HK-2 (cell line): ENCODE data around the gene ERC2.

Experiments
- DNase-seq: peaks from one replicate; pipeline ENCODE4 v3.0.0-alpha.2; 2018; ENCODE audit not compliant: unreplicated experiment

ERC2 gene

DNA sequence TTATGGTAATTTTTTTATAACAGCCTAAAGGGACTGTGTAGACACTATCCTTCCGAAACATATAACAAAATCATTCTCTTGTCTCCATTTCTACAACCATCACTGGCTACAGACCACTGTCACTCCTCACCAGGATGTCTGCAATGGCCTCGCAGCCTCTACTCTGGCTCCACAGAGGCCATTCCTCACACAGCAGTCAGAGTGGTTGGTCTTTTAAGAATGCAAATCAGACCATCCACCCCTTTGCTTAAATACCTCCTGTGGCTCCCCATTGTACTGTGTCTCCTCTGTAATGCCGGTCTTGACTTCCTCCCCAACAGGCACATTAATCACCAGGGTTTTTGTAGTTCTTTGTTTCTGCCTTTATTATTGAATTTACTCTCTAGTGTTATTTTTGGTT lies 344.8 kb downstream of the ERC2 start:
- no peak for DNase-seq

DNA sequence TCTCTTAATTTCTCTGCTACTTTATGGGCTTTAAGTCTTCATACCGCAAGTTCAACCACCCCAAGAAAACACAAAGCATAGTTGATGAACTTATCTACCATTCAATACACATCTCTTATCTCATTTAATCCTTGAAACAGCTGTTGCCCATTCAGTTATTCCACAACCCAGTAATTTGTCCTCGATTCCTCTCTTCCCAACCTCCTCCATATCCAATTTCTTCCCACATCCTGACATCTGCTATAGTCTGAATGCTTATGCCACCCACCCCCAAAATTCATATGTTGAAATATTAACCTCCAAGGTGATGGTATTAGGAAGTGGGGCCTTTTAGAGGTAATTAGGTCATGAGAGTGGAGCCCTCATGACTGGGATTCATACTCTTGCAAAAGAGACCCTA lies 345.4 kb downstream of the ERC2 start:
- no peak for DNase-seq

DNA sequence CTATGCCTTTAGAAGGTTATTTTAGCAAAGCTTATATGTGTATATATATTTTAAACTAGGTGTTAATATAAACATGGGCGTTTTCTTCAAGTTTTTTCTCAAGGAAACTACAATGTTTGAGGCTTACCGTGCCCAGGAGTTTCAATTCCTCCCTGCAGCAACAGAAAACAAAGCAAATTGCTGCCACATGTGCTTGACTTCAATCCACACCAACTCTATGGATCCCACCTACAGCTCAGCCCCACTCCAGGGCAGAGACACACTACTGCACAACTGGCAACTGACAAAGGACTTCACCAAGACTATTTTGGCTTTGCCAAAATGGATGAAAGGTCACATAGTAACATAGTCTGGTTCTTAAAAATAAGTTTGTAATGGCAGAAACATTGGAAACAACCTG lies 346.6 kb downstream of the ERC2 start:
- no peak for DNase-seq

DNA sequence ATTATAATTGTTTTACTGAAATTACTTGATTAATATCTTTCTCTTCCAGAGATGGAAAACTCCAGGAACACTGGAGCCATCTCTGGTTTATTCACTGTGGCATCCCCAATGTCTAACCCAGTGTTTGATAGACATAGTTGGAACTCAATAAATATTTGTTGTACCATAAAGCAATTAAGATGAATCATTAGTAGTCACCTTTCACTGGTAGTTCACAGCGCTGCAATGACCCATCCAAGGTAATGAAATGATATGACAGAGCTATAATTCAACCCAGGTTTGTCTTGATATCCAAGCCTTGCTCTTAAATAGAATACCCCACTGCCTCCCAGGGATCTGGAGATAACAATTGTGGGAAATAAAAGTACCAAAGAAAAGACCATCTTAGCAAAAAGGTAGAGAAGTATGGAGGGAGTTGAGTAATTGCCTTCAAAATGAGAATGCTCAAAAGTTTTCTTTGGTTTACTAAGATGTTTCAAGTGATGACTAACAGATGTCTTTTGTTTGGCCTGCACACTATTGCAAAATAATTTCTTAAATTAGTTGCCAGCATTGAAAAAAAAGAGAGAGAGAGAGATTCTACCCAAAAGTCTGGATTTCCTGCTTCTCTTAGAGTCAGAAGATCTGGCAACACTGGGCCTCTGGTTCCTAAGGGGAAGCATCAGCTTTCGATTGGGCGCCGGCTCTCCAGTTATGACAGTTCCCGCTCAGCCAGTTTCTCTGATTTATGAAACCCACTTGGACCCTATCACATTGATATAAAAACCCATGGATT lies 348.5 kb downstream of the ERC2 start:
- no peak for DNase-seq

DNA sequence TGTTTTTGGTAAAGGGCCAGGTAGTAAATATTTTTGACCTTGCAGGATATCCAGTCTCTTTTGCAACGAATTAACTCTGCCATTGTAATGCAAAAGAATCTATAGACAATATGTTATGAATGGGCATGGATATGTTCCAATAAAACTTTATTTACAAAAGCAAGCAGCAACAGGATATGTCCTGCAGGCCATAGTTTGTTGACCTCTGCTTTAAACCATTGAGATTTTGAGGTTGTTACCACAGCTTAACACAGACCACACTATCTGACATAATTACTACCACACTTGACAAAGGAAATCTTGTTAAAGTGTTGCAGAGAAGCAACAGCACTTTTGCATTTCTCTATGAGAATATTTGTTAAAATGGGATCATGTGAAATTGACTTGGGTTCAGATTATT lies 349.3 kb downstream of the ERC2 start:
- no peak for DNase-seq

DNA sequence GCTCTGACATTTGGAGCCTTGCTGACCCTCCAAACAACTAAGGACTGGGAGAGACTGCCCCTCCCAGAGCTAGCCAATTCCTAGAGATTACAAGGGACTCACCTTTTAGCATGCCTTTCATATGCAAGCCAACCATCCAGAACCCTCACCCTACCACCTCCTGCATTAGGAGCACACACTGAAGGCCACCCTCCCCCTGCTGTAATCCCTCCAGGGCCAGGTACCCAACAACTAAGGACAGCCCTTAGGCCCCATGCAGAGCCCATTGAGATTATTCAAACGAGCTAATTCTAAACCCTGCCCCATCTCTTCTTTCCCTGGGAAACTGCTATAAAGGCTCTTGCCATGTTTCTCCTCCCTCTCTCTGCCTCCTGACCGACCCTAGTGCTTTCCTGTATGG lies 352.6 kb downstream of the ERC2 start:
- no peak for DNase-seq

DNA sequence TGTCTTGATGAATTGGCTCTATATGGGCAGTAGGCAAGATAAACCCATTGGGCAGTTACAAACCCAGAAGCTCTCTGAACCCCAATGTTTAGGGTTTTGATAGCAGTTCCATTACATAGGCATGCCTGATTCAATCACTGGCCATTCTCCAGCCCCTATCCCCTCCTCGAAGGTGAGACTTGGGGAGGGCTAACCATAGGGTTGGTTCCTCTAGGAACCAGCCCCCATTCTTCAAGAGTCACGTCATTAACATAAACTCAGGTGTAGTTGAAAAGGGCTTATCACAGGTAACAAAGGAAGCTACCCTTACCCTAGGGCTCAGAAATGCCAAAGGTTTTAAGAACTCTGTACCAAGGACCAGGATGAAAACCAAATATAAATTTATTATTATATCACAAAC lies 353.1 kb downstream of the ERC2 start:
- DNase-seq: no peak

DNA sequence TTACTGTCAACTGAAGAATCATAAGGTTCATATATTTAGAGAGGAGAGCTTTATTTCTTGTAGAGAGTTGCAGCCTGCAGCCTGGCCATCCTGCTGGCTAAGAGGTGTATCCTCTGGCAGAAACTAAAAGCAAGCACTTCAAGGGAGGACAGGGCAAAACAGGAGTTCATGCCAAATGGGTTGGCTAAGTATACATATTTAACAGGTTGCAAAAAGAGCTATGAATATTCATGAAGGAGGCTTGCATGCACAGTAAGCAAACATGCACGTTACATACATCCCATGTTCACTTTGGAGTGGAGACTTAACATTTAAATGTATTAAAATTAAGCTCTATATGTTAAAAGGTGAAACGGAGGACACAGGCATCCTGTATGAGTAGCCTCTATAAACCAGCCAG lies 354.4 kb downstream of the ERC2 start:
- no peak for DNase-seq

DNA sequence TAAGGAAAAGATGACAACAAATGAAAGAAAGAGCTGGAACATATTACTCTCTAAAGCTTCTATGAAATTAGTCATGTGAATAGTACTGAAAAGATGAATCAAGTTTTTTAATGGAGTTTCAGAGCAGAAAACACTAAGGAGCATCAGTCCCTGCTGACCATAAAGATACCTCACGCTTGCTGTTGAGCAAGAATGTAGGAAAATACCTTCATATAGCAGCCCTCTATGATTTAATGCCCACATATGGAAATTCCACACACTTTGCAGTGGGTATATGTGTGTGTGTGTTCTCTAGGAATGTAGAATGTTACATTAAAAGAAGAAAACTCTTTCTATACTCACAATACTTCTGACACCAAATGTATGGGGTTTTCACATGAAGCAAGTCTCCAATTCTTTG lies 355.0 kb downstream of the ERC2 start:
- DNase-seq: no peak

DNA sequence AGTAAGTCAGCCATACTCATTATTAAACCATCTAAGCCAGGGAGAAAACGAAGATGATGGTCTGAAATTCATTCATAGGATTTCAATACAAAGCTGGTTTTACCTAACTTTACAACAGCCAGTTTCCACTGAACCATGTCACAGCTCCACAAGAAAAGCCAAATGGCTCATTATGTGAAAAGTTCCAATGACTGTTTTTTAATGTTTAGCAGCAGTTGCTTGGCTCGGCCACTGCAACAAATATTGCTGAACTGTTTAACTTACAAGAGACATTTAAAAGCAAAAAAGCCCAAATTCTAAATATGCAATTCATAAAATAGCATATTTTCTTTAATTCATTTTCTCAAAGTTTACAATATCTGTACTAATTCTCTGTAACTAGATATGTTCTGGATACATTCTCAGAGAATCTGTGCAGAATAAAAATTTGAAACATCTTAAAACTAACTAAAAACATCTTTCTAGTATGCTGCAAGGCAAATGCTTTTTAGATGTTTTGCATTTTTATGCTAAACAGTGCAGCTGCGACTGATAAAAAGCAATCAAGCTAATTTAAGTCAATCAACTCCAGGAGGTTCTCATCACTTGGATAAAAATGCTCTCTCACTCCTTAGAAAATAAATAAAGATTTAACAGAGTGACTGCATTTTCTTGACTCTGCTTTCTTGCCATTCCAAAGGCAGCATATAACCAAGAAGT lies 356.5 kb downstream of the ERC2 start:
- DNase-seq: no peak

DNA sequence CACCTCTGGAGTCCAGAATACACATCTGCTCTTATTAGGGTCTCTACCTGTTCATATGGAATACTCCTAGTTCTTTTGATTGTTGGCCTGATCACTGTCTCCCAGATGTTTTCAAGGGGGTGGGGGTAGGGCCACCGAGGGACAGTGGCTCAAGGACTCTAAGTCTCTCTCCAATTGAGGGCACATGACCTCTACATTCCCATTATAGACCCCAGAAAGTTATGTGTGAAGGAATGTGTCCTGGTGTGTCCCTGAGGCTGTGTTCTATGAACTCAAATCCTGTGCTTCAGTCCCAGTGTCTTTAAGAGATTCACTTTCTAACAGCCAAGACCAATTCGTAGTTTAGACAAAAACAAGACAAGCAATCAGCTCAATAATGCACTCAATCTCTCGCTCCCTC lies 357.4 kb downstream of the ERC2 start:
- DNase-seq: no peak

DNA sequence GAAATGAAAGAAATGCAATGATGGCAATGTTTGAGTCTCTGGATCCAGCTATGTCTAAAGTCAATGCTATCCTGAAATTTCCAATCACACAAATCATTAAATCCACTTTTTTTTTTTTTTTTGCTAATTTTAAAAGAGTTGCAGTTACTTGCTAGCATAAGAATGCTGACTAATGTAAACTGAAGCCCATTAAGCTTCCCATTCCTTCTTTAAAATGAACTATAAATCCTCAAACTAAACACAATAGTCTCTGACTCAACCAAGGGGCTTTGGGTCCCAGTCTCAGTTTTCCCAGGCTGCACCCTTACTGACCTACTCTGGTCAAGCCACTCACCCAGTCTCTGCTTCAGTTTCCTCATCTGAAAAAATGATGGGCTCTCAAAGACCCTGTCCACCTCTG lies 361.1 kb downstream of the ERC2 start:
- DNase-seq: no peak

DNA sequence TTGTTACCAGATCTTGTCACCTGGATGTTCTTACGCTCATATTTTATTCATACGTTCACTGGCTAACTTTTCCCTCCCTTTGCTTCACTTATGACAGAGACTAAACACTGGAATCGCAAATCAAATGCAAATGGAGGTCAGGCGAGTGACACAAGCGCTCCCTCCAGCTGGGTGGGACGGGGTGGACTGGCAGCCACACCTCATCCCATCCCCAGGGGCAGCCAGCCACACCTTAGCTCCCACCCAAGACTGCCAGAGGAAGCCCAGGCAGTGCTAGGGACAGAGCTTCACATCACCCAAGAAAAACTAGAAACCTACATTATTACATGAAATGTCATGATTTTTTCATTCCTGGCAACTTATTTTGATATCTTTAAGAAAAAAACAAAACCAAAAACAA lies 366.2 kb downstream of the ERC2 start:
- DNase-seq: no peak

DNA sequence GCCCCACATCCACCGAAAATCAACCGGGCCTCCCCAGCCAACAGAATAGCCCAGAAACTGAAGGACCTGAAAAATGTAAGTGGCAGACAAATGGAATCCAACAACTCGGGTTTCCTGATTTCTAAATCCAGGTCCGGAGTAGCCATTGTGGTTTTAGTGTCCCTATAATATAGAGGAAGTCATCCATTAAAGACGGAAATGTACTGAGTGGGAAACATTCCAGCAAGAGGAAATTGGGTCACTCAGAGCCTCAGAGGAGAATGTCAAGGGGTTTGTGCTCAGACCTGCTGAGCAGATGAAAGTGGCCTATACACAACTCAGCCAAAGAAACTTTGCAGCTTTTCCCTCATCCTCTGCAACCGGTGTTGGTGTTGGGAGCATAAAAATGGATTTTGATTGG lies 366.7 kb downstream of the ERC2 start:
- DNase-seq: no peak

DNA sequence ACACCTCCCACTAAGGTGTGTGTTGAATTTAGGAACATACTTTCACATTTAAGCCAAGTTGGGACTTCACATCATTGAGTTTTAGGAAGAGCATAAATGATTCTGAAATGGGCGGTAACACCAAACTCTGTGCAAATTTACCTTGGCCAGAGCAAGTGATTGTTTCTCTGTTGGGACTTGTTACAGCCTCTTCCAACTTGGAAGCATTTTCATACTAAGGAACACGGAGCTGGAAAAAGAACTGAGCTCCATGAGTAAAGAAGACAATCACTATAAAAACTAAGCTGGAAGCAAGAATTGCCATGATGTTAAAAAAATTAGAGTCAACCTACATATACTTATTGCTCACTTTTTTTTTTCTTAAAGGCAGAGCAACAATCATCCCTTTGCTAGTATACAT lies 371.3 kb downstream of the ERC2 start:
- no peak for DNase-seq

DNA sequence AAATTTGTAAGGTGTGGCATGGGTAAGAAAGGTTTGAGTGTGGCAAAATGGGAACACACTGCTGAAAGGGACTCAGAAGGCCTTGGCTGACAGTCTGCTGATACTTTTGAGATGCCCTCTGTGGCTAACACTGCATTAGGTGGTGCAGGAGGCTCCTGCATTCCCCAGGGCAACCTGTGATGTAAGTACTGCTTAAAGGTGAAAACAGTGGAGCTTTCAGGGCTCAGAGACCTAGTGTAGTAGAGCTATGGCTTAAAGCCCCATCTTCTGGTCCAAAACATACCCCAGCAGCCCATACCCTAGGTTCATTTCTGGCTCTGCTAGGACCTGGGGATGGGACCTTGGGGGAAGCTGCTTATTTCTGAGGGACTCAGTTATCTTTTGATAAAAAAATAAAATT lies 374.1 kb downstream of the ERC2 start:
- DNase-seq: no peak

DNA sequence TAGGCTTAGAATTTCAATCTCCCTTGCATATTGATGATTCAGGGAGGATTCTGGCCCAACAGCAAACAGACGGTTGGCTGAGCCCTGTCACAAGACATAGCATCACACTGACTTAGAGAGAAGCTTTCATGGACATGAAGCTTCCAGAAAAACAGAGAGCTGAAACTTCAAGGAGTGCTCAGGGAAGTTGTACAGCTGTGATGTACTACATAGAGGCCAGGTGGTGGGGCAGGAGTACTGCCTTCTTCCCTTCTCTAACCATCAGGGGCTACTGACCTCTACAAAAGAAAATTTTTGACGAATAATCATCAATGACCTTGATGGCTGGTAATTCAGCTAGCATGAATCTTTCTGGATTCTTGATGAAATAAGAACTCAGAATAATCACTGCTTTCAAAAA lies 378.5 kb downstream of the ERC2 start:
- DNase-seq: no peak

DNA sequence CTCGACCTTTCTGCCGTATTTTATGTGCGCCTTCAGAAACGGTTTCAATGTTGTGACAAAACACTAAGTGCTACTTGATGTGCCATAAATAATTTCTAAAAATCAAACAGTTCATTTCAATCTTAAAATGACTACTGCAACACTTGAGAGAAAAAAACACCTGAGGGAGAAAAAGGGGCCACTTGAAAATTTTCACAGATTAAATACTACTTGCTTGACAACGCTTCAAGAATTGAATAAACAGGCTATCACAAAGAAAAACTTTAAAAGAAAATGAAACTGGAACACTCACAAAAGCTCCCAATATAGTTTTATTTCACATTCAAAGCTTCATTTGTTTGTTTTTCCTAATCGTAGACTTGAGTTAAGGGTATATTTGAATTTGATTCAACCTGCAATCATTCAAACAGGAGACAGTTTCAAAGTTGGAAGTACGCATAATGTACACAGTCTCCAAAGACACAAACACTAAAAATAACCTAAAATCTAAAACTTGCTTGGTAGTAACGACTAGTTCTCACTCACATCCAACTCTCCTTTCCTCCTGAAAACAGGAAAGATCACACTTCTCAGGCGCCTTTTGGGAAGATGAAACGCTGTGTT lies 380.7 kb downstream of the ERC2 start:
- DNase-seq: no peak

DNA sequence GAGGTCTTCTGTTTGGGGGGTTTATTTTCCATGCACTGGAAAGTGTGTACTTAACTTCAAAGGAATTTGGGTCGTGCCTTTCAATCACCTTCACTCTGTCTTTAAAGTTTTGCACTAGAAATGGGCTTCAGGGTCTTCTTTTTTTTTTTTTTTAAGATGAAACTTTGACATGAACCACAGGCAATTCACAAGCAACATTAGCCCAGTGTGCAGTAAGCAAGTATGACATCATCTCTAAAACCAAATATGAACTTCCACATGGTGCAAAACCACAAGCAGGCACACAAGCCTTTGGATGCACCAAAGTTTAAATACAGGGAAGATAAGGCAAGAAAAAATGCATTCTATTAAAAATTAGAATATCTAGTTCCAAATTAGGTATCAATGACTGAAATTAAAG lies 381.9 kb downstream of the ERC2 start:
- no peak for DNase-seq

DNA sequence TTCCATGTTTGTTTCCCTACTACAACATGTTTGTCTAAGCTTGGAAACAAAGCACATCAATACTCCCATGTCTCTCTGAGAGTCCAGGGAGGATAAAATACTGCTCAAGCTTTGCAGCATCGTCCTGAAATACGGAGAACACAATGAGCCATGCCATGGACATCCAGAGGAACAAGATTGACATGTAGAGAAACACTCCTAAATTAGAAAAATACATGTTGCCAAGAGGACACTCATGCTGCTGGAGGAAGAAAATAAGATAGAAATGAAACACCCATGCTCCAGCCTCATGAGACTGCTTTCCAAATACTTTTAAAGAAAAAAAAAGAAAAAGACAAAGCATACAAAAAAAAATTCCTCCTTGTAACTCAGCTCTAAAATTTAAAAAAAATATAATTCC lies 387.0 kb downstream of the ERC2 start:
- no peak for DNase-seq

DNA sequence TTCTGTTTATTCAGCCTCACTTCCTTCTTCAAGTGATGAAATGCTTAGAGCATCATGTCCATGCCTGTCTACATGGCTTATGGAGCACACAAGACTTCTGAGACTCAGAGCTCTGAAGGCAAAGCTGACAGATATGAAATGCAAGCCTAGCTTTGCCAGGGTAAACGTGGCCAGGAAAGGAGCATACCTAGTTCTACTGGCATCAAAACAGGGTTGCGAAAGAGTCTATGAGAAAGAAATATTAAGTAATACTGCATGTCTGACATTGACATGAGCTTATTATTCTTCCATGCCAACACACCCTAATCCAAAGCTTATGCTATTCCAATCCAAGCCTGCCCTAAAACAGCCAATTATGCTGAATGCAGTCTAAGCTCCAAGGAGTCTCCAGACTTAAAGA lies 391.5 kb downstream of the ERC2 start:
- DNase-seq: no peak

DNA sequence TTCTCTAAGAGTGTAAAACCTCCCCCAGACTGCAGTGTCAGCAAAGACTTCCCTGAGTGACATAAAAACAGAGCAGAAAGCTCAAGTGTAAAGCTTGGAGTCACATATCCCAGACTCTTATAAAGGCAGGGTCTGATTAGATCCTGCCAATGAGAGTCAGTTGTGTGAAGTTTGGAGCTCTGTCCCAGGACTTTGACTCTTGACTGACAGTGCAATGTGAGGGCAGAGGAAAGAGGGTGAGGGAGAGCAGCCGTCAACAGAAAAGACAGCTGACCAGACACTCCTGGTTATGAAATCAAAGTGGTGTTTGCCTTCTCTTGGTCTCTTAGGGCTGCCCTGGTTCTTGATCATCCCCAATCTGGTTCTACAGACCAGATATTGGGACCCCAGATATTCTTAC lies 393.2 kb downstream of the ERC2 start:
- DNase-seq: no peak

DNA sequence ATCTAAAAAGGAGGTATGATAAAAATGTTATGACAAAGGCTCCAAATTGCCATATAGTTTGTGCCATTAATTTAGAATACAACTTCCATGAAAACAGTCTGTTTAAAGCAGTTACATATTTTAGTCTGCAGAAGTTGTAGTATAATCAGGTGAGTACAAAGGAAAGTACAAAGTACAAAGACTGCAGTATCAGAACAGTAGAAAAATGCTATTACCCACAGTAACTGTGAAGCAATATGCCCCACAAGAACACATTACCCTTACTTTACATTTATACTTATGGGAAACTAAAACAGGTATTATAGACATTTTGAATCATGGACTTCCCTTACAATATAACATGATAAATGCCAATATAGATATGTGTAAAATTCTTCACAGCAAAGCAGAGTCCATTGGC lies 398.5 kb downstream of the ERC2 start:
- no peak for DNase-seq
